Parathyroid adenoma (tissue), 2 donors: Measurements from ENCODE around the gene LRRC51.

Experiments used
- H2AFZ ChIP-seq: fragments of 300-600 bp; sonication (generic); one replicate; pipeline ENCODE4 v1.7.0; 2017; ENCODE audit warnings: antibody characterized with exemption, mild to moderate bottlenecking
- H3K27ac ChIP-seq: fragments of 300-600 bp; sonication (generic); one replicate; pipeline ENCODE4 v1.7.0; 2017
- H3K27me3 ChIP-seq: fragments of 300-600 bp; sonication (generic); one replicate; pipeline ENCODE4 v1.7.0; 2017; ENCODE audit warnings: low read length; ENCODE audit not compliant: control insufficient read depth, insufficient read depth
- H3K36me3 ChIP-seq: fragments of 300-600 bp; sonication (generic); one replicate; pipeline ENCODE4 v1.7.0; 2017; ENCODE audit warnings: low read length; ENCODE audit not compliant: control insufficient read depth, insufficient read depth
- H3K4me1 ChIP-seq: fragments of 300-600 bp; sonication (generic); one replicate; pipeline ENCODE4 v1.7.0; 2017; ENCODE audit warnings: control low read depth
- H3K4me2 ChIP-seq: fragments of 300-600 bp; sonication (generic); one replicate; pipeline ENCODE4 v1.7.0; 2017; ENCODE audit warnings: low read length
- H3K4me3 ChIP-seq: fragments of 300-600 bp; sonication (generic); one replicate; pipeline ENCODE4 v1.7.0; 2017; ENCODE audit warnings: low read depth, low read length
- H3K79me2 ChIP-seq: fragments of 300-600 bp; sonication (generic); one replicate; pipeline ENCODE4 v1.7.0; 2017; ENCODE audit warnings: control low read depth
- H3K9ac ChIP-seq: fragments of 300-600 bp; sonication (generic); one replicate; pipeline ENCODE4 v1.7.0; 2017; ENCODE audit warnings: mild to moderate bottlenecking
- H3K9me3 ChIP-seq: fragments of 300-600 bp; sonication (generic); one replicate; pipeline ENCODE4 v1.7.0; 2017; ENCODE audit warnings: low read length; ENCODE audit not compliant: control insufficient read depth
- TF ChIP-seq, protein P1 (sequence below): fragments of 300-600 bp; sonication (generic); IDR thresholded peaks from one replicate; pipeline ENCODE4 v1.7.0; 2017; ENCODE audit warnings: antibody characterized with exemption, mild to moderate bottlenecking
- donor health status: primary hyperparathyroidism.

LRRC51 gene

GRCh38 chr11:72042064-72042745 is 38.4 kb upstream of the LRRC51 start:
- Histone ChIP-seq H3K27ac (peak overlapping the region; percentile 99), H3K4me2 (peak overlapping the region; percentile 88), H3K79me2 (peaks cover 36% of the 10 kb centered on the region), H3K36me3 (no peaks in the 10 kb centered on the region), H2AFZ (peak overlapping the region; percentile 91), H3K9ac (peak overlapping the region; percentile 63), H3K4me3 (peak overlapping the region; percentile 80), H3K27me3 (no peaks in the 10 kb centered on the region), H3K9me3 (no peaks in the 10 kb centered on the region), H3K4me1 (peaks cover 32% of the 10 kb centered on the region)
- TF ChIP-seq, protein P1, sequence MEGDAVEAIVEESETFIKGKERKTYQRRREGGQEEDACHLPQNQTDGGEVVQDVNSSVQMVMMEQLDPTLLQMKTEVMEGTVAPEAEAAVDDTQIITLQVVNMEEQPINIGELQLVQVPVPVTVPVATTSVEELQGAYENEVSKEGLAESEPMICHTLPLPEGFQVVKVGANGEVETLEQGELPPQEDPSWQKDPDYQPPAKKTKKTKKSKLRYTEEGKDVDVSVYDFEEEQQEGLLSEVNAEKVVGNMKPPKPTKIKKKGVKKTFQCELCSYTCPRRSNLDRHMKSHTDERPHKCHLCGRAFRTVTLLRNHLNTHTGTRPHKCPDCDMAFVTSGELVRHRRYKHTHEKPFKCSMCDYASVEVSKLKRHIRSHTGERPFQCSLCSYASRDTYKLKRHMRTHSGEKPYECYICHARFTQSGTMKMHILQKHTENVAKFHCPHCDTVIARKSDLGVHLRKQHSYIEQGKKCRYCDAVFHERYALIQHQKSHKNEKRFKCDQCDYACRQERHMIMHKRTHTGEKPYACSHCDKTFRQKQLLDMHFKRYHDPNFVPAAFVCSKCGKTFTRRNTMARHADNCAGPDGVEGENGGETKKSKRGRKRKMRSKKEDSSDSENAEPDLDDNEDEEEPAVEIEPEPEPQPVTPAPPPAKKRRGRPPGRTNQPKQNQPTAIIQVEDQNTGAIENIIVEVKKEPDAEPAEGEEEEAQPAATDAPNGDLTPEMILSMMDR, result no peak

GRCh38 chr11:72045849-72046248 is 34.8 kb upstream of the LRRC51 start:
- no peaks in the 10 kb centered on the region for H3K36me3 ChIP-seq
- no peaks in the 10 kb centered on the region for H3K9me3 ChIP-seq
- H3K27ac ChIP-seq, result no peak overlapping the region
- H3K79me2 ChIP-seq, result peaks cover 15% of the 10 kb centered on the region
- no peak overlapping the region for H3K4me2 ChIP-seq
- no peak overlapping the region for H3K9ac ChIP-seq
- TF ChIP-seq, protein P1, result no peak
- no peak overlapping the region for H2AFZ ChIP-seq
- H3K27me3 ChIP-seq, result no peaks in the 10 kb centered on the region
- no peak overlapping the region for H3K4me3 ChIP-seq
- peaks cover 14% of the 10 kb centered on the region for H3K4me1 ChIP-seq

DNA sequence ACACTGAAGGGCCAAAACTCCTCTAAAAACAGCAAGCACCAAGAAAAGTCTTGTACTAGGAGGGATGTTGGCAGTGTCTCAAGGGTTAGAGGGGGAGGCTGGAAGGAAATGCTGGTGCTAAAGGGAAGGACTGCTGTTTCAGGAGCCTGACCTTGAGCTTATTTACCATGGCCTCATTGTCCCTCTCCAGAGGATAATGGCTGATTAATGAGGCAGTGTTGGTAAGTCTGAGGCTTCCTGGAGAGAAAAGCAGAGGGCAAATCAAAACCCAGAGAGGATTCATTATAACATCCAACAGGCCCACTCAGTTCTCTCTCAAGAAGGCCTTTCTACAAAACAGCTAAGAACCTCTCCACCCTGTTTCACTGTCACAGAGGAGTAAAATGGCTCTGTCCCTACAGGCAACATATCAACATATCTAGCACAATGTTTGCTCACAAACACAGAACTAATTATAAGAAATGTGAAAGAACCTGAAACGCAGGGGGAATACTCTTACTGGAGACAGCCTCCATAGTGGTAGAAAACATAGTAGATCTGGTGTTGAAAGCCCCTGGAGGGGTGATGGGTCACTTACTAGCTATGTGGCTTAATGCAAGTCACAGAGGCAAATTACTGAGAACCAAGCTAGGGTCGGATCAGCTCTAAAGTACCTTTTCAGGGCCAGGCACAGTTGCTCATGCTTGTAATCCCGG is 31.7 kb upstream of the LRRC51 start:
- Histone ChIP-seq H3K9me3 (no peaks in the 10 kb centered on the region), H3K79me2 (peaks cover 10% of the 10 kb centered on the region), H3K27ac (peak overlapping the region; percentile 16), H3K4me2 (no peak overlapping the region), H3K36me3 (no peaks in the 10 kb centered on the region), H3K4me1 (peaks cover 6% of the 10 kb centered on the region), H3K27me3 (no peaks in the 10 kb centered on the region), H3K9ac (no peak overlapping the region), H3K4me3 (no peak overlapping the region), H2AFZ (no peak overlapping the region)
- TF ChIP-seq, protein P1, result no peak

DNA sequence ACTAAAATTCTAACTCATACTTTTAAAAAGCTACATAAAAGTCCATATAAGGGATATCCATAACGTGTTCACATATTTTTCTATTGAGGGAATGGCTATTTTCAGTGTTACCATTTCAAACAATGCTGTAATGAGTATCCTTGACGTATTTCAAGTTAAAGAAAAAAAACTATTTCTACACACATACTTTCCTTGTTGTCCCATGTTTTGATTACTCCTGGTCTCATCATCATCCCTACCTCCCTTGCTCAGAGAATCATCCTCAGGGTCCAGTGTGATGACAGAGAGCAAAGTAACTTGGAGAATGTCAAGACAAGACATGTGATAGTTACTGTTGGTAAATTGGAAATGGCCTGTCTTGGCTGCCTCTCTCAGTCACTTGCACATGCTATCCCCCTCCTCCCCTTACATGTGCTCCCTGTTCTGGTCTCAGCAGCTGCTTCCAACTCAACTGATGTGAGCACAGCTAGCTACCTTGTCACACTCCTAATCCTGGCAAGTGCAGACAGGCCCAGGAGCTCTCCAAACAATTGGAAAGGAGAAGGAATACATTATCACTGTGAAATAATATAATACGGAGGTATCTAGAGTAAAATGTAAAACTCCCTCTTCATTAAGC is 22.1 kb upstream of the LRRC51 start:
- TF ChIP-seq, protein P1, result no peak
- Histone ChIP-seq H3K4me1 (no peaks in the 10 kb centered on the region), H3K9ac (no peak overlapping the region)

More for the DNA sequence above, 22.1 kb upstream of the LRRC51 start:
- H3K27ac ChIP-seq, result no peak overlapping the region
- H3K36me3 ChIP-seq, result no peaks in the 10 kb centered on the region
- no peak overlapping the region for H3K4me2 ChIP-seq
- H3K9me3 ChIP-seq, result no peaks in the 10 kb centered on the region
- peaks cover 24% of the 10 kb centered on the region for H3K79me2 ChIP-seq
- no peak overlapping the region for H2AFZ ChIP-seq
- H3K4me3 ChIP-seq, result no peak overlapping the region
- no peaks in the 10 kb centered on the region for H3K27me3 ChIP-seq
